GM21367 (cell line): ENCODE data around the gene CALHM1.

Experiments used
- ATAC-seq: cut with Tn5 transposase; IDR thresholded peaks from one replicate; pipeline ENCODE4 v1.9.1; 2021; ENCODE audit not compliant: unreplicated experiment

The CALHM1 gene

GRCh38 chr10:103456074-103456660, 2.5 kb downstream of the CALHM1 start:
- no peak for ATAC-seq

GRCh38 chr10:103455235-103455634, 3.5 kb downstream of the CALHM1 start:
- no peak for ATAC-seq

GRCh38 chr10:103454026-103454425, 4.7 kb downstream of the CALHM1 start:
- ATAC-seq, result no peak

GRCh38 chr10:103452506-103453230, 6.0 kb downstream of the CALHM1 start:
- no peak for ATAC-seq

GRCh38 chr10:103451831-103452505, 6.7 kb downstream of the CALHM1 start, which contains the start of gene CALHM2:
Gene CALHM2 (minus strand): TSS chr10:103452370. CDS start chr10:103449941, 2,429 bp downstream.
- peak; percentile 66 for ATAC-seq

- no peak for ATAC-seq
Observed at GRCh38 chr10:103451091-103451813, 7.4 kb downstream of the CALHM1 start.

GRCh38 chr10:103450201-103450695, 8.5 kb downstream of the CALHM1 start:
- no peak for ATAC-seq

- no peak for ATAC-seq
Observed at GRCh38 chr10:103449208-103450144, 9.2 kb downstream of the CALHM1 start.

GRCh38 chr10:103448746-103449145, 10.0 kb downstream of the CALHM1 start:
- no peak for ATAC-seq

GRCh38 chr10:103447187-103447586, 11.5 kb downstream of the CALHM1 start:
- ATAC-seq, result no peak

GRCh38 chr10:103445767-103446567, 12.7 kb downstream of the CALHM1 start:
- no peak for ATAC-seq

- ATAC-seq, result no peak
Observed at GRCh38 chr10:103445366-103445765, 13.3 kb downstream of the CALHM1 start.

- ATAC-seq, result no peak
Observed at GRCh38 chr10:103444478-103444877, 14.2 kb downstream of the CALHM1 start.

GRCh38 chr10:103443475-103444185, 15.1 kb downstream of the CALHM1 start:
- ATAC-seq, result no peak

GRCh38 chr10:103442031-103442461, 16.7 kb downstream of the CALHM1 start:
- ATAC-seq, result no peak

GRCh38 chr10:103441611-103442010, 17.1 kb downstream of the CALHM1 start:
- no peak for ATAC-seq

- no peak for ATAC-seq
Observed at GRCh38 chr10:103441206-103441605, 17.5 kb downstream of the CALHM1 start.

- no peak for ATAC-seq
Observed at GRCh38 chr10:103440416-103440815, 18.3 kb downstream of the CALHM1 start.

- no peak for ATAC-seq
Observed at GRCh38 chr10:103439776-103440175, 18.9 kb downstream of the CALHM1 start.
